Naive thymus-derived CD4-positive, alpha-beta T cell (primary cell): Measurements from ENCODE around the gene GET4. TPM values are rescaled to one million over a fixed set of nuclear protein-coding genes. Genes with fewer than 3 reads are reported as not detected.

ENCODE experiments used
- ATAC-seq: fragments of 150-1000 bp; cut with Tn5 transposase; 2 replicates; pipeline ENCODE4 v1.10.0; 2021; ENCODE audit warnings: mild to moderate bottlenecking, moderate library complexity
- CTCF ChIA-PET: fragments of 350-600 bp; sonication (Branson Sonifier 250); formaldehyde crosslinking; loops from one replicate; lab custom pipeline; 2021; ENCODE audit warnings: antibody characterized with exemption; lab: Charles Lee
- POLR2A ChIA-PET: fragments of 350-600 bp; sonication (Branson Sonifier 250); formaldehyde crosslinking; loops from one replicate; lab custom pipeline; 2021; ENCODE audit warnings: antibody characterized with exemption, inconsistent platforms; lab: Charles Lee
- DNase-seq, 9 donors: peaks; one replicate each; pipeline versions ENCODE4 v3.0.0 to v3.0.0-alpha.2; 2020 to 2022; ENCODE audit warnings: mixed read lengths in 1 of 9
- H3K27ac ChIP-seq: one replicate; pipeline ENCODE4 v1.7.0; 2013; ENCODE audit warnings: mild to moderate bottlenecking, low read depth, low read length, moderate library complexity
- H3K27me3 ChIP-seq, 2 donors: one replicate each; pipeline ENCODE4 v1.7.0; 2013; ENCODE audit warnings: low read length in 2 of 2, mild to moderate bottlenecking in 2 of 2, moderate library complexity in 2 of 2; ENCODE audit not compliant: control insufficient read depth in 2 of 2, insufficient read depth in 2 of 2
- H3K36me3 ChIP-seq, 3 experiments: 1 replicate in 2 of 3; 2 replicates in 1 of 3; pipeline ENCODE4 v1.7.0; 2013; ENCODE audit warnings: low read length in 3 of 3, mild to moderate bottlenecking in 3 of 3, moderate library complexity in 1 of 3; ENCODE audit not compliant: insufficient read depth in 3 of 3, control insufficient read depth in 2 of 3
- H3K4me1 ChIP-seq, 2 donors: one replicate each; pipeline ENCODE4 v1.7.0; 2013; ENCODE audit warnings: low read length in 2 of 2, mild to moderate bottlenecking in 2 of 2, moderate library complexity in 1 of 2; ENCODE audit not compliant: control insufficient read depth in 2 of 2, insufficient read depth in 2 of 2
- H3K4me3 ChIP-seq: 2 replicates; pipeline ENCODE4 v1.7.0; 2013; ENCODE audit warnings: mild to moderate bottlenecking, low read length
- H3K9me3 ChIP-seq, 3 experiments: 1 replicate in 2 of 3; 2 replicates in 1 of 3; pipeline ENCODE4 v1.7.0; 2013; ENCODE audit warnings: low read length in 3 of 3; ENCODE audit not compliant: control insufficient read depth in 2 of 3
- H3K27ac Mint-ChIP-seq, 9 donors: one replicate each; pipeline ENCODE4 v1.8.0; 2020 to 2022; ENCODE audit warnings: mixed read lengths in 9 of 9, mild to moderate bottlenecking in 8 of 9, moderate library complexity in 5 of 9, inconsistent platforms in 2 of 9
- H3K27me3 Mint-ChIP-seq, 5 donors: one replicate each; pipeline ENCODE4 v1.8.0; 2021 to 2022; ENCODE audit warnings: mixed read lengths in 5 of 5, mild to moderate bottlenecking in 1 of 5
- H3K36me3 Mint-ChIP-seq, 5 donors: one replicate each; pipeline ENCODE4 v1.8.0; 2020 to 2022; ENCODE audit warnings: mixed read lengths in 5 of 5, mild to moderate bottlenecking in 3 of 5, inconsistent platforms in 1 of 5
- H3K4me1 Mint-ChIP-seq, 7 donors: one replicate each; pipeline ENCODE4 v1.8.0; 2020 to 2022; ENCODE audit warnings: mixed read lengths in 7 of 7, mild to moderate bottlenecking in 3 of 7, inconsistent platforms in 1 of 7
- H3K4me3 Mint-ChIP-seq, 10 donors: one replicate each; pipeline ENCODE4 v1.8.0; 2020 to 2022; ENCODE audit warnings: mild to moderate bottlenecking in 10 of 10, mixed read lengths in 10 of 10, moderate library complexity in 6 of 10, inconsistent platforms in 2 of 10
- H3K9me3 Mint-ChIP-seq, 11 donors: one replicate each; pipeline ENCODE4 v1.8.0; 2020 to 2022; ENCODE audit warnings: mixed read lengths in 11 of 11, mild to moderate bottlenecking in 4 of 11, inconsistent platforms in 1 of 11, moderate library complexity in 1 of 11
- intact Hi-C, 2 donors: fragments of 100-400 bp; cut with micrococcal nuclease; formaldehyde crosslinking; loops; one replicate each; pipeline ENCODE4 v1.15.1; 2023
- polyA plus RNA-seq, 2 donors: library from polyadenylated mRNA; unstranded; fragments of 300-500 nt; fragmentation: Illumina TruSeq; gene quantifications; one replicate each; pipeline ENCODE4 v1.2.3, GENCODE V29; 2021
- total RNA-seq, 6 experiments: library from RNA in 5 of 6; stranded (reverse) in 5 of 6; gene quantifications; 1 replicate in 5 of 6; 2 replicates in 1 of 6; pipeline ENCODE4 v1.2.3 and lab custom pipeline; 2021 to 2026

The GET4 gene
- total and polyA plus RNA-seq, 7 experiments from 2014 or later = 20.5 to 82.1 (median 51.8) TPM

- peaks cover 9 to 68% (median 22%) of the 10 kb centered on the region in 5 donors for H3K36me3 Mint-ChIP-seq
- Histone ChIP-seq H3K27me3 (no peaks in the 10 kb centered on the region), H3K9me3 (no peaks in the 10 kb centered on the region), H3K4me3 (no peak overlapping the region), H3K36me3 (peaks cover 6 to 98% (median 43%) of the 10 kb centered on the region in 3 experiments), H3K27ac (no peak overlapping the region), H3K4me1 (no peaks in the 10 kb centered on the region)
- H3K9me3 Mint-ChIP-seq = peaks cover 0 to 1% (median 0%) of the 10 kb centered on the region in 11 donors
- POLR2A ChIA-PET = no interaction called here
- intact Hi-C loops = no loop called here
- DNase-seq (no peak), ATAC-seq (no peak)
- CTCF ChIA-PET = no interaction called here
- peaks cover 0 to 4% (median 0%) of the 10 kb centered on the region in 7 donors for H3K4me1 Mint-ChIP-seq
- H3K27ac Mint-ChIP-seq = peak overlapping the region in 1 of 9 donors; percentile 57
- no peaks in the 10 kb centered on the region for H3K27me3 Mint-ChIP-seq
- no peak overlapping the region for H3K4me3 Mint-ChIP-seq
Measured at GRCh38 chr7:856444-857095, 19.8 kb upstream of the GET4 start.

GRCh38 chr7:857661-858060 lies 18.7 kb upstream of the GET4 start:
- H3K36me3 ChIP-seq = peaks cover 6 to 98% (median 42%) of the 10 kb centered on the region in 3 experiments
- no peak overlapping the region for H3K27ac Mint-ChIP-seq
- no peaks in the 10 kb centered on the region for H3K4me1 ChIP-seq
- no peaks in the 10 kb centered on the region for H3K9me3 ChIP-seq
- intact Hi-C loops = no loop called here
- ATAC-seq = no peak
- DNase-seq = no peak
- H3K4me3 Mint-ChIP-seq = no peak overlapping the region
- H3K4me1 Mint-ChIP-seq = peaks cover 0 to 4% (median 0%) of the 10 kb centered on the region in 7 donors
- no peaks in the 10 kb centered on the region for H3K27me3 ChIP-seq
- no peak overlapping the region for H3K4me3 ChIP-seq
- H3K27ac ChIP-seq = no peak overlapping the region
- CTCF ChIA-PET = interaction anchor here (0.5 to 1.2 kb wide), 2 partner anchors 15 to 56 kb away, joined by 3 to 5 read pairs; no protein-coding TSS in a partner anchor
- H3K36me3 Mint-ChIP-seq = peaks cover 11 to 68% (median 29%) of the 10 kb centered on the region in 5 donors
- POLR2A ChIA-PET = interaction anchor here (0.5 to 0.7 kb wide), 2 partner anchors 42 to 51 kb away, joined by 3 read pairs; no protein-coding TSS in a partner anchor
- peaks cover 0 to 1% (median 0%) of the 10 kb centered on the region in 11 donors for H3K9me3 Mint-ChIP-seq
- no peaks in the 10 kb centered on the region for H3K27me3 Mint-ChIP-seq

GRCh38 chr7:859359-860030 lies 16.9 kb upstream of the GET4 start:
- H3K4me3 ChIP-seq = no peak overlapping the region
- no peaks in the 10 kb centered on the region for H3K4me1 ChIP-seq
- Mint-ChIP-seq H3K36me3 (peaks cover 8 to 56% (median 29%) of the 10 kb centered on the region in 5 donors), H3K27ac (peak overlapping the region in 2 of 9 donors; percentile 66 to 78), H3K27me3 (no peaks in the 10 kb centered on the region), H3K4me3 (no peak overlapping the region), H3K4me1 (peaks cover 0 to 4% (median 0%) of the 10 kb centered on the region in 7 donors), H3K9me3 (peaks cover 0 to 1% (median 0%) of the 10 kb centered on the region in 11 donors)
- CTCF ChIA-PET = interaction anchor here (0.6 to 0.9 kb wide), 2 partner anchors 13 to 92 kb away, joined by 3 read pairs; no protein-coding TSS in a partner anchor
- POLR2A ChIA-PET = interaction anchor here (0.8 kb wide), 1 partner anchor 13 kb away, joined by 3 read pairs; no protein-coding TSS in a partner anchor
- H3K27ac ChIP-seq = no peak overlapping the region
- intact Hi-C loops = no loop called here
- no peaks in the 10 kb centered on the region for H3K27me3 ChIP-seq
- DNase-seq = no peak
- H3K36me3 ChIP-seq = peaks cover 6 to 87% (median 25%) of the 10 kb centered on the region in 3 experiments
- ATAC-seq = no peak
- H3K9me3 ChIP-seq = no peaks in the 10 kb centered on the region

- DNase-seq = no peak
- POLR2A ChIA-PET = interaction anchor here (0.8 kb wide), 1 partner anchor 13 kb away, joined by 3 read pairs; no protein-coding TSS in a partner anchor
- H3K4me1 ChIP-seq = no peaks in the 10 kb centered on the region
- H3K36me3 ChIP-seq = peaks cover 6 to 85% (median 23%) of the 10 kb centered on the region in 3 experiments
- Mint-ChIP-seq H3K4me1 (peaks cover 0 to 4% (median 0%) of the 10 kb centered on the region in 7 donors), H3K4me3 (no peak overlapping the region), H3K27me3 (no peaks in the 10 kb centered on the region), H3K9me3 (peaks cover 0 to 1% (median 0%) of the 10 kb centered on the region in 11 donors), H3K36me3 (peaks cover 10 to 61% (median 32%) of the 10 kb centered on the region in 5 donors), H3K27ac (peak overlapping the region in 1 of 9 donors; percentile 4)
- no peaks in the 10 kb centered on the region for H3K27me3 ChIP-seq
- no peak for ATAC-seq
- no peak overlapping the region for H3K27ac ChIP-seq
- intact Hi-C loops = no loop called here
- no peak overlapping the region for H3K4me3 ChIP-seq
- CTCF ChIA-PET = interaction anchor here (0.9 kb wide), 1 partner anchor 13 kb away, joined by 3 read pairs; no protein-coding TSS in a partner anchor
- no peaks in the 10 kb centered on the region for H3K9me3 ChIP-seq
Measured at GRCh38 chr7:860149-860548, 16.2 kb upstream of the GET4 start.

GRCh38 chr7:861222-861621 lies 15.1 kb upstream of the GET4 start:
- peaks cover 6 to 85% (median 13%) of the 10 kb centered on the region in 3 experiments for H3K36me3 ChIP-seq
- no peaks in the 10 kb centered on the region for H3K9me3 ChIP-seq
- no peak overlapping the region for H3K27ac ChIP-seq
- Mint-ChIP-seq H3K4me3 (no peak overlapping the region), H3K36me3 (peaks cover 12 to 62% (median 37%) of the 10 kb centered on the region in 5 donors), H3K9me3 (peaks cover 0 to 1% (median 0%) of the 10 kb centered on the region in 11 donors), H3K4me1 (peaks cover 0 to 4% (median 0%) of the 10 kb centered on the region in 7 donors), H3K27ac (no peak overlapping the region), H3K27me3 (no peaks in the 10 kb centered on the region)
- ATAC-seq (no peak), DNase-seq (no peak)
- H3K4me3 ChIP-seq = no peak overlapping the region
- intact Hi-C loops = no loop called here
- no peaks in the 10 kb centered on the region for H3K4me1 ChIP-seq
- ChIA-PET CTCF (no interaction called here), POLR2A (no interaction called here)
- no peaks in the 10 kb centered on the region for H3K27me3 ChIP-seq

GRCh38 chr7:862157-862556 lies 14.2 kb upstream of the GET4 start:
- ATAC-seq = no peak
- Histone ChIP-seq H3K4me3 (no peak overlapping the region), H3K27me3 (no peaks in the 10 kb centered on the region), H3K36me3 (peaks cover 6 to 83% (median 13%) of the 10 kb centered on the region in 3 experiments), H3K9me3 (no peaks in the 10 kb centered on the region), H3K4me1 (no peaks in the 10 kb centered on the region), H3K27ac (no peak overlapping the region)
- H3K4me1 Mint-ChIP-seq = peaks cover 0 to 4% (median 0%) of the 10 kb centered on the region in 7 donors
- peaks cover 0 to 1% (median 0%) of the 10 kb centered on the region in 11 donors for H3K9me3 Mint-ChIP-seq
- no peak overlapping the region for H3K4me3 Mint-ChIP-seq
- POLR2A ChIA-PET = no interaction called here
- CTCF ChIA-PET = no interaction called here
- intact Hi-C loops = no loop called here
- H3K27ac Mint-ChIP-seq = peak overlapping the region in 3 of 9 donors; percentile 2 to 75 (median 33)
- peaks cover 15 to 62% (median 37%) of the 10 kb centered on the region in 5 donors for H3K36me3 Mint-ChIP-seq
- no peaks in the 10 kb centered on the region for H3K27me3 Mint-ChIP-seq
- DNase-seq = no peak
